A549 (cell line): Measurements from ENCODE around the gene ZNF622.

ENCODE experiments used
- E2F6 ChIP-seq: IDR thresholded peaks from 2 replicates; pipeline ENCODE4 v1.6.1; 2012; ENCODE audit warnings: low read depth, borderline replicate concordance
- HOXB5 ChIP-seq: fragments of 250-450 bp; sonication (Bioruptor Pico); IDR thresholded peaks from 2 replicates; pipeline ENCODE4 v1.5.0; 2020; ENCODE audit warnings: mild to moderate bottlenecking, moderate library complexity
- POLR2A ChIP-seq: IDR thresholded peaks from 2 replicates; pipeline ENCODE4 v1.6.1; 2012; ENCODE audit warnings: mild to moderate bottlenecking, low read length
- RAD21 ChIP-seq, 2 experiments: fragments of >200 bp in 1 of 2; sonication (Bioruptor Twin) in 1 of 2; formaldehyde crosslinking in 1 of 2; IDR thresholded peaks in 1 of 2; conservative IDR thresholded peaks in 1 of 2; 2 replicates in 1 of 2; 3 replicates in 1 of 2; pipeline ENCODE4 v1.6.1; 2012 to 2018; ENCODE audit warnings: inconsistent platforms in 1 of 2
- REST ChIP-seq: fragments of 200-600 bp; sonication (generic); IDR thresholded peaks from 2 replicates; pipeline ENCODE4 v1.6.1; 2016; ENCODE audit warnings: antibody characterized with exemption, mild to moderate bottlenecking, moderate library complexity
- RNF2 ChIP-seq: fragments of 200-600 bp; sonication (generic); IDR thresholded peaks from 2 replicates; pipeline ENCODE4 v1.6.1; 2016; ENCODE audit warnings: low read depth, mild to moderate bottlenecking, antibody characterized with exemption, moderate library complexity, borderline replicate concordance
- TF ChIP-seq, protein P1 (sequence below): fragments of >200 bp; sonication (Bioruptor Twin); formaldehyde crosslinking; IDR thresholded peaks from 3 replicates; pipeline ENCODE4 v1.5.1; 2016

DNA sequence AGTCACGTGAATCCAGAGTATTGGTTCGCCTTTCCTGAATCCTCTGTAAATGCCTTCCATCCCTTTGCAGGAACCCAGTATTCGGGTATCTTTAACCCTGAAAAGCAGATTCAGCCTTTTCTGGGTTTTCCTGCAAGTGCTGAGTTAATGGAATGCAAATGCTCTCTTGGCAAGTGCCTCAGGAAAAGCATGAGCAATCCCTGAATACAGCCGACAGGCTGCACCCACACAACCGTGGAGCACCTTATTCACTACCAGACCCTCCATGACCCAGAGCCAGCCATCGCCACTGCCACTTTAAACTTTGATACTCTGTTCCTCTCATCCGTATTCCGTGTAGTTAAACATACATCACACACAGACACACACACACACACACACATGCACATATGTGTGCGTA is 54.4 kb downstream of the ZNF622 start:
- TF ChIP-seq, protein P1, sequence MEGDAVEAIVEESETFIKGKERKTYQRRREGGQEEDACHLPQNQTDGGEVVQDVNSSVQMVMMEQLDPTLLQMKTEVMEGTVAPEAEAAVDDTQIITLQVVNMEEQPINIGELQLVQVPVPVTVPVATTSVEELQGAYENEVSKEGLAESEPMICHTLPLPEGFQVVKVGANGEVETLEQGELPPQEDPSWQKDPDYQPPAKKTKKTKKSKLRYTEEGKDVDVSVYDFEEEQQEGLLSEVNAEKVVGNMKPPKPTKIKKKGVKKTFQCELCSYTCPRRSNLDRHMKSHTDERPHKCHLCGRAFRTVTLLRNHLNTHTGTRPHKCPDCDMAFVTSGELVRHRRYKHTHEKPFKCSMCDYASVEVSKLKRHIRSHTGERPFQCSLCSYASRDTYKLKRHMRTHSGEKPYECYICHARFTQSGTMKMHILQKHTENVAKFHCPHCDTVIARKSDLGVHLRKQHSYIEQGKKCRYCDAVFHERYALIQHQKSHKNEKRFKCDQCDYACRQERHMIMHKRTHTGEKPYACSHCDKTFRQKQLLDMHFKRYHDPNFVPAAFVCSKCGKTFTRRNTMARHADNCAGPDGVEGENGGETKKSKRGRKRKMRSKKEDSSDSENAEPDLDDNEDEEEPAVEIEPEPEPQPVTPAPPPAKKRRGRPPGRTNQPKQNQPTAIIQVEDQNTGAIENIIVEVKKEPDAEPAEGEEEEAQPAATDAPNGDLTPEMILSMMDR: no peak
- TF ChIP-seq HOXB5 (CRISPR knock-in tag) (no peak), POLR2A (no peak), REST (no peak), RAD21 (conservative IDR thresholded peaks at IDR 0.05 in 1 of 2, IDR thresholded peaks at IDR 0.05 in 1 of 2) (no peak), E2F6 (no peak), RNF2 (no peak)
